Muscle layer of duodenum (tissue), 2 donors: ENCODE measurements around the gene EPHA5.

ENCODE experiments used
- H3K27ac ChIP-seq: one replicate; pipeline ENCODE4 v1.7.0; 2013; ENCODE audit warnings: mild to moderate bottlenecking, low read length
- H3K27me3 ChIP-seq: one replicate; pipeline ENCODE4 v1.7.0; 2013; ENCODE audit warnings: low read depth, mild to moderate bottlenecking, control low read depth, low read length
- H3K36me3 ChIP-seq, 2 donors: one replicate each; pipeline ENCODE4 v1.7.0; 2013; ENCODE audit warnings: low read length in 2 of 2, control low read depth in 1 of 2, mild to moderate bottlenecking in 1 of 2; ENCODE audit not compliant: insufficient read depth in 2 of 2, control insufficient read depth in 1 of 2
- H3K4me1 ChIP-seq, 2 donors: one replicate each; pipeline ENCODE4 v1.7.0; 2013; ENCODE audit warnings: low read length in 2 of 2, mild to moderate bottlenecking in 2 of 2, control low read depth in 1 of 2, moderate library complexity in 1 of 2; ENCODE audit not compliant: insufficient read depth in 2 of 2, control insufficient read depth in 1 of 2
- H3K4me3 ChIP-seq, 2 donors: one replicate each; pipeline ENCODE4 v1.7.0; 2013; ENCODE audit warnings: low read length in 2 of 2, low read depth in 1 of 2, mild to moderate bottlenecking in 1 of 2
- H3K9me3 ChIP-seq, 2 donors: one replicate each; pipeline ENCODE4 v1.7.0; 2013; ENCODE audit warnings: low read length in 2 of 2, control low read depth in 1 of 2, mild to moderate bottlenecking in 1 of 2; ENCODE audit not compliant: control insufficient read depth in 1 of 2
- donor health status: healthy.

EPHA5 gene

DNA sequence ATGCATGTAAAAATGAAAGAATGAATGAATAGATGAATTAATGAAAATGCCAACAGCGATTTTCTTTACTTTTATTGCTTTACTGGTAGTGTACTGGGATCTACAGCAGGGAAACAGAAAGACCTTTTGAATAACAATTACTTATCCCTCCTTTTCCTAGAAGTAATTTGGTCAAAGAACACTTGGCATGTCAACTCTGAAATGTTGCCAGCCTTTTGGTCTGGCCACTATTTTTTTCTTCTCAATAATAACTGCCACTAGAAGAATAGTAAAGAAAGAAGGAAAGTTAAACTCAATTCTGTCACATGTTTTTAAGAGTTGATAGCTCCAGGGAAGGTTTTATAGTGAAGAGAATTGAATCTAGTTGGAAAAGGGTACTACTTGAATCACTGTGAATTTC, 52.9 kb downstream of the EPHA5 start:
- H3K4me3 ChIP-seq: no peak overlapping the region
- H3K4me1 ChIP-seq: no peaks in the 10 kb centered on the region
- H3K9me3 ChIP-seq: no peaks in the 10 kb centered on the region
- H3K27me3 ChIP-seq: no peaks in the 10 kb centered on the region
- H3K27ac ChIP-seq: no peak overlapping the region
- no peaks in the 10 kb centered on the region for H3K36me3 ChIP-seq

DNA sequence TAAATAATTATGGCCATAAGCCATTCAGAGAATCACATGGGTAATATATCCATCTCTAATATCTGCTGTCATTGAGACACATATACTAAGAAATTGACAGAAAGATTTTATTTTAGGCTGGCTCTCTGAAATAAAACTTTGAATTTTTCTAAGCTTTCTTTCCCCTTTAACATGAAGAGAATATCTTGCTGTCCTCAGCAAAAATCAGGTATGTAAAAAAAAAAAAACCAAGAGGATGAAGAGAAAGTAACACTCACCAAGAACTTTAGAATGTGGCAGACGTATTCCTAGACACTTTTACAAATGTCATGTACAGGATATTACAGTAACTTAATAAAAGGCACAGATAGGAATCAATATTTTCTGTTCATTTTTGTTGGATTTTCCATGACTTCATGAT, 65.8 kb downstream of the EPHA5 start:
- H3K27ac ChIP-seq: no peak overlapping the region
- no peaks in the 10 kb centered on the region for H3K9me3 ChIP-seq
- H3K27me3 ChIP-seq: no peaks in the 10 kb centered on the region
- no peaks in the 10 kb centered on the region for H3K36me3 ChIP-seq
- H3K4me1 ChIP-seq: no peaks in the 10 kb centered on the region
- no peak overlapping the region for H3K4me3 ChIP-seq

DNA sequence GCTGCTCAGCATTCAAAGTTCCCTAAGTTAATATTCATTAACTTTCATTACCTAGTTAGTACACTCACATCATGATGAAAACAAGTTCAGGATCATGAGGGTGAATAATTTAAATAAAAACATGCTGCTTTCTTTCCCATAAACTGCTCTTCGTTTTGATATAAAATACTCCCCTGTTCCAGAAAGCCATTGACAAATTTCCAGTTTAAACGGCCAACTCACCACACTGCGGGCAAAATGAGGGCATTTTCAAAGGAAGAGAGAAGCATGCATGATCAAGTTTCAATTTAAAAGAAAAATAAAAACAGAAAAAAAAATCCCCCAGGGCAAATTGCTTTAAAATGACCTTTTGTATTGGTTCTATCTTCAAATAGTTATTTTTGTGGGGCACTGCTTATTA, 69.6 kb downstream of the EPHA5 start:
- no peaks in the 10 kb centered on the region for H3K36me3 ChIP-seq
- no peaks in the 10 kb centered on the region for H3K27me3 ChIP-seq
- H3K4me3 ChIP-seq: no peak overlapping the region
- no peak overlapping the region for H3K27ac ChIP-seq
- no peaks in the 10 kb centered on the region for H3K4me1 ChIP-seq
- H3K9me3 ChIP-seq: no peaks in the 10 kb centered on the region

DNA sequence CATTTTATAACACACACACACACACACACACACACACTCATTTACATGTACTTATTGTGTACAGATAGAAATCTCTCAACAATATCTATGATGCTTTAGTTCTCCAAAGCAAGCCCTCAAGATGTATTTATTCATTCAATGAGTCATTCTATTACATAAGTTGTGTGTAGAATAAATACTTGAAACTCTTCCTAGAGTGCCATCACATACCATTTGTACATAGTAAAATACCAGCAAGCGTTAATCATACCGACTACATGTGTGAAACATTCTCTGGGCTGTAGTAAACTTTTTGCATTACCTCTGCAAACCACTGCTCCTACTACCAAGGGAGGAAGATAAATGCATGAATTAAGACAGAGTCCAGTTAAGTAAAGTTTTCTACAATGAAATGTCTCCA, 70.9 kb downstream of the EPHA5 start:
- Histone ChIP-seq H3K9me3 (no peaks in the 10 kb centered on the region), H3K27ac (no peak overlapping the region), H3K27me3 (no peaks in the 10 kb centered on the region), H3K4me1 (no peaks in the 10 kb centered on the region), H3K36me3 (no peaks in the 10 kb centered on the region), H3K4me3 (no peak overlapping the region)

DNA sequence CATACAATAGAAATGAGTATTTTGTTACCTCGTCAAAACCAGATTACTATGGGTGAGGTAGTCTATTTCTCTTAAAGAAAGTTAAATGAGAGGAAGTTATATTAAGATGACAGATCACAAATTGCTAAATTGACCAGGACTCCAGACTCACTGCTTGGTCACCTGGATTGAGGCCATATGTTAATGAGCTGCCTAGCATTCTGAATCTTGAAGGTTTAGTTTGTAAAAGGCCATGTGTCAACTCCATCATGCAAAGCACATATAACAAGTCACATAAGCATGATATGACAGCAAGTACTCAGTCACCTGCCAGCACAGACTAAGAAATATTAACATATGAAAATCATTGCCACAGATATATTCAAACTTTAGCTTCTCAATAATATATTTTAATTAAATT, 72.6 kb downstream of the EPHA5 start:
- H3K9me3 ChIP-seq: no peaks in the 10 kb centered on the region
- H3K36me3 ChIP-seq: no peaks in the 10 kb centered on the region
- H3K27ac ChIP-seq: no peak overlapping the region
- H3K4me1 ChIP-seq: no peaks in the 10 kb centered on the region
- H3K4me3 ChIP-seq: no peak overlapping the region
- H3K27me3 ChIP-seq: no peaks in the 10 kb centered on the region

DNA sequence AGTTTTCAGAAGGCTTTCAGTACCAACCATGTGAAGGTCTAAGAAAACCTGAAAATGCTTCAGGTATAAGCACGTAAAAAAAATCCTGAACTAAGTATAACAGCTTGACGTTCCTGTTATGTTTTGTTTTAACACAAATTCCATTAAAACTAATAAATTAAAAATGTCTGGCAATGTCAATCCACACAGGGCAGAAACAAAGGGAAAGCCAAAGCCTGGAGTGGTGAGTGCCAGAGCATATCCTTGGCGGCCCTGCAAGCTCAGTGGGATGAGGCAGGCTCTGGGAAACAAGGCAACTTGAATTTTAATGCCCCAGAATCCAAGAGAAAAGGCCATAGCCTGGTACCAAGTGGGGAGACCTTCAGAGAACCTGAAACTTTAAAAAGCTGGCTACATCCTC, 78.2 kb downstream of the EPHA5 start:
- H3K9me3 ChIP-seq: no peaks in the 10 kb centered on the region
- no peak overlapping the region for H3K27ac ChIP-seq
- H3K27me3 ChIP-seq: no peaks in the 10 kb centered on the region
- no peaks in the 10 kb centered on the region for H3K4me1 ChIP-seq
- H3K36me3 ChIP-seq: no peaks in the 10 kb centered on the region
- H3K4me3 ChIP-seq: no peak overlapping the region

DNA sequence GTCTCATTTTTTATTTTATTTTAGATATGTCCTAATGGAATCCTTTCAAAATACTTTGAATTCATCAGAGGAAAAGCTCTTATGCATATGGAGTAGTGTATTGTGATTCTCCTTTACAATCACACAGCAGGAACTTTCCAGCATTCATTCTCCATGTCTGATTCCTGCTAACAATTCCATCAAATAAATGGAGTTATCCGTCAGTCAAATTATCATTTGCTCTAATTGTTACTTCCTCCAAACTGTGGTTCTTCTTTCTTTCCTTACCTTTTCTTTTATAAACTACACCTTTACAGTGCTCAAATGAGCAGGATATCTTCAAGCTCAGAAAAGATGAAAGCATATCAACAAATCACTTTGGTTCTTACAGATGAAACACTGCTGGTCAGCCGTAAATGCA, 80.4 kb downstream of the EPHA5 start:
- Histone ChIP-seq H3K36me3 (no peaks in the 10 kb centered on the region), H3K9me3 (no peaks in the 10 kb centered on the region), H3K27me3 (no peaks in the 10 kb centered on the region), H3K4me3 (no peak overlapping the region), H3K27ac (no peak overlapping the region), H3K4me1 (no peaks in the 10 kb centered on the region)

DNA sequence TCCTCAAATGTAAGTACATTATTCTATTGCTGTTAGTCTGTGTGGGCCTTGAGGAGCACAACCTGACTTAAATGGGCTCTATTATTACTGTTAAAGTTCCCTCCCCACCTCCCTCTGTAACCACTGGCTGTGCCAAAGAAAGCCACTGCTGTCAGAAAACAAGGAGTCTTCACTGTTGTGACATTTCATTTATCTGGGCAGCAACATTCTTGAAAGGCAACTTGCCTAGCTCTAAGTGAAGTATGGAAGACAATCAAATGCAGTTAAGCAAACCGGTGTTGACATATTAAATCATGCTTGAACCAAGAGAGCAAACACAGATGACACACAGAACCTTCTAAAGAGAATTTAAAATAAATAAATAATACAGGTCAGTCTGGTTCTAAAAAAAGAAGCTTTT, 81.0 kb downstream of the EPHA5 start:
- Histone ChIP-seq H3K36me3 (no peaks in the 10 kb centered on the region), H3K4me3 (no peak overlapping the region), H3K27me3 (no peaks in the 10 kb centered on the region), H3K4me1 (no peaks in the 10 kb centered on the region), H3K9me3 (no peaks in the 10 kb centered on the region), H3K27ac (no peak overlapping the region)

DNA sequence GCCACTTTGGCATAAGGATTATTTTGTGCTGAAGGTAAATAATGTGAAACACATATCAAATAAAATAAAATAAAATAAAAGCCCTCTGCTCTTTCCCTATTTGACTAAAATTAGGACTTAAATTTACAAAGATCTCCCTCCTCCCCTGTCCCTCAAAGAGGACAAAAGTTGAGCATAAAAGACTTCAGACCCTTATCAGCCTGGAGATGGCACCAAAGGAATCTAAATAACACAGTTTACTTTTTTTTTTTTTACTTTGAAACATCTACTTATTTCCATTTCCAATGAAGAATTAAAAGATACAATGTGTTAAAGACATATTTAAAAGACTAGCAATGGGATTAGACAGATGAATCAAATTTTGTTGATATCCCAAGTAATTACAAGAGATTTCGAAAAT, 89.7 kb downstream of the EPHA5 start:
- Histone ChIP-seq H3K9me3 (no peaks in the 10 kb centered on the region), H3K36me3 (no peaks in the 10 kb centered on the region), H3K4me3 (no peak overlapping the region), H3K4me1 (no peaks in the 10 kb centered on the region), H3K27ac (no peak overlapping the region), H3K27me3 (no peaks in the 10 kb centered on the region)

DNA sequence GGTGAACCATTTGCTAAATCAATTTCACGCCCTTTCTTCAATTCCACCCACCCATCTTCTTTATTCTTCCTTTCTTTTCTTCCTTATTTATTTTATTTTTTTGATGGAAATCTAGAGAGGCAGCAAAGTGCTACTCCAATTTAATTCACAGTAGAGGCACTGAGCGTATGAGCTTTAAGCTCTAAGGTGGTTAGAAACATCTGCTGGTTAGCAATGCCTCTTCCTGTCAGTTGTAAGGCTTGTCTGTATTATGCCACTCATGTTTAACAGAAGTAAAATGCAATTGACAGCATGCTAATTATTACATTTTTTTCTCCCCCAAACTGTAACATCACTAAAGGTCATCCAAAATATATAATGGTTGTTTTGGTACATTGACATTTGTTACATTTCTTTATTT, 103.8 kb downstream of the EPHA5 start:
- Histone ChIP-seq H3K4me3 (no peak overlapping the region), H3K36me3 (no peaks in the 10 kb centered on the region), H3K4me1 (no peaks in the 10 kb centered on the region), H3K27ac (no peak overlapping the region), H3K9me3 (no peaks in the 10 kb centered on the region), H3K27me3 (no peaks in the 10 kb centered on the region)

DNA sequence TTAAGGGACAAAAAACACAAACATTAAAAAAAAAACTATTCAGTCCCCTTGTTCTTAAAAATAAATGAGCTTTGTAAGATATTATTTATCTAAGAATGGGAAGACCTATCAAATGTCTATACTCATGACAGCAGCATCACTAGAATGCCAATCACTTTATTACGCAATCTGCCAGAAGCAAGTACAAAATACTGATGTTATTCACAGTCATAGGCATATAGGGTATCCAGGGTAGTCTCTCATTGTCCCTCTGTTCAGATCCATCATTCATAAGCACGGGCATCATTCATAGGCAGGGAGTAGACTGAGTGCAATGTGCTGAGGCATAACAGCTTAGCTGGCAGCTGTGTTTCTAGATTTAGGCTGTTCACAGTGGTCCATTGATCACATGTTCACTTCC, 109.1 kb downstream of the EPHA5 start:
- Histone ChIP-seq H3K27me3 (no peaks in the 10 kb centered on the region), H3K9me3 (no peaks in the 10 kb centered on the region), H3K4me1 (no peaks in the 10 kb centered on the region), H3K27ac (no peak overlapping the region), H3K36me3 (no peaks in the 10 kb centered on the region), H3K4me3 (no peak overlapping the region)

DNA sequence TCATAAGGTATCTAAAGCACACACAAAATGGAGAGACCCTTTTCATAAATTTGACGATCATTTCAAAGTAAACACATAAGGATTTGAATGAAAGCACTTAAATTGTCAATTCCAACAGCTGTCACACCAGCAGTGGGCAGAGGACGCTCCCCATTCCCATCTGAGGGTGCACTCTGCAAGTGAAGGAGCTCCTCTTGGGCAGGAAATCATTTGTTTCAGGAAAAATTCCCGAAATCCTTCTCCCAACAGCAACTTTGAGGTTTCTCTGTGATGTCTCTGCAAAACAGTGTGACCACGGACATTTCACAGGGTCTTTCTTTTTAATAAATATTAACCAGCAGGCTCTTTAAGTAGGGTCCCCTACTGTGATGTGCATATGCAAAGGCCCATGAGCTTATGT, 111.0 kb downstream of the EPHA5 start:
- H3K27ac ChIP-seq: no peak overlapping the region
- no peaks in the 10 kb centered on the region for H3K27me3 ChIP-seq
- no peak overlapping the region for H3K4me3 ChIP-seq
- no peaks in the 10 kb centered on the region for H3K4me1 ChIP-seq
- no peaks in the 10 kb centered on the region for H3K36me3 ChIP-seq
- H3K9me3 ChIP-seq: no peaks in the 10 kb centered on the region
